H54 (cell line): ENCODE results near the gene ZFR.
"Not testable (repeated sequence)": the region's sequence is repeated elsewhere in the genome, so short reads cannot be mapped to it uniquely, and the experiment has no call there.

Experiments
- DNase-seq: peaks from one replicate; pipeline ENCODE4 v3.0.0; 2011; ENCODE audit warnings: low spot score, mixed read lengths; ENCODE audit not compliant: insufficient read length
- FAIRE-seq: peaks from 3 replicates; lab custom pipeline; 2011; peaks lifted over from hg19 to GRCh38; lab: Jason Lieb, UNC
- POLR2A ChIP-seq: IDR thresholded peaks from 2 replicates; pipeline ENCODE4 v1.6.1; 2011; ENCODE audit warnings: low read depth, mild to moderate bottlenecking, low read length

Gene ZFR

DNA sequence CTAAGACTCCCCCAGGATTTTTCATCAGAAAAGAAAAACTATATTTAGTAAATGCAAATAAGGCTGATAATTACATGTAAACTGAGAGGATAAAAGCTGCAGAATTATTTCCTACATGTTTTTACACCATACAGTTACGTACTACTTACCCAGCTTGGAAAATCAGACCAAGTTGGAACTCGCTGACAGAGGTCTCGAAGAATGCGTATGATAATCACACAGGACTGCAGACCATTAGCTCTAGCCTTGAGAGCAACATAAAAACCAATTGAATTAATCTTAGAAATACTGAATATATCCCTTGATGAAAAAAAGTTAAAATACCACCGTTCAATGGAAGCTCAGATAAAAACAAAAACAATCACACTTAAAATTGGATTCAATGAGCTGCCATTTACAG is 65.6 kb downstream of the ZFR start:
- no peak for TF ChIP-seq POLR2A
- no peak for FAIRE-seq

DNA sequence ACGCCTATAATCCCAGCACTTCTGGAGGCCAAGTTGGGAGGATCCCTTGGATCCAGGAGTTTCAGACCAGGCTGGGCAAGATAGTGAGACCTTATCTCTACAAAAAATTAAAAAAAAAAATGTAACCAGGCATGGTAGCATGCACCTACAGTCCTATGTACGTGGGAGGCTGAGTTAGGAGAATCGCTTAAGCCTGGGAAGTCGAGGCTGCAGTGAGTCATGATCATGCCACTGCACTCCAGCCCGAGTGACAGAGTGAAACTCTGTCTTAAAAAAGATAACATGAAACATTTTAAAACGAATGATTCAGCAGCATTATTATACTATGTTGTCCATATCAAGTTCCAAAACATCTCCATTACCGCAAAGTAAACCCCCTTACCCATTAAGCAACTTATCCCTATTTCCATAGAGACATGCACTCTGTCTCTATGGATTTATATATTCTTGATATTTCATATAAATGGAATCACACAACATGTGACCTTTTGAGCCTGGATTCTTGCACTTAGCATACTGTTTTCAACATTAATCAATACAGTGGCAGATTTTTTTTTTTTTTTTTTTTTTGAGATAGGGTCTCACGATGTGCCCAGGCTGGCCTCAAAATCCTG is 74.9 kb downstream of the ZFR start:
- no peak for TF ChIP-seq POLR2A
- FAIRE-seq = no peak
- DNase-seq = no peak

More for the DNA sequence above, 65.6 kb downstream of the ZFR start:
- DNase-seq = no peak

DNA sequence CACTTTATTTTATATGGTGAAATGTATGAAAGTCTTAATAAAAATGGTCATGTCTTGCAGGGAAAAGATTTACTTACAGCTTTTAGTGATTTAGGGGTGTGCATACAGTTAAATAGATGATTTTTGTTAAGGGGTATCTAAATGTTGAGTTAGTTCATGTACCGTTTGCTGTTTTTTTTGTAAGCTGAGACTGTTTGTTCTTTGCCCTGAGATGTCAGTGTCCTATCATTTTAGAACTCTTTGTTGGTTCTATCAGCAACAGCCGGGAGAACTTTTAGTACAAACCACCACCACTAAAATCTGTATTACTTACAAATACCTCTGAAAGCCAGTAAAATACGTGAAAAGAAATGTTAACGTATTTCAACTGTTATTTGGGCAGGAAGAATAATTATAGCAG is 75.5 kb downstream of the ZFR start:
- no peak for FAIRE-seq
- TF ChIP-seq POLR2A = no peak
- DNase-seq = no peak

DNA sequence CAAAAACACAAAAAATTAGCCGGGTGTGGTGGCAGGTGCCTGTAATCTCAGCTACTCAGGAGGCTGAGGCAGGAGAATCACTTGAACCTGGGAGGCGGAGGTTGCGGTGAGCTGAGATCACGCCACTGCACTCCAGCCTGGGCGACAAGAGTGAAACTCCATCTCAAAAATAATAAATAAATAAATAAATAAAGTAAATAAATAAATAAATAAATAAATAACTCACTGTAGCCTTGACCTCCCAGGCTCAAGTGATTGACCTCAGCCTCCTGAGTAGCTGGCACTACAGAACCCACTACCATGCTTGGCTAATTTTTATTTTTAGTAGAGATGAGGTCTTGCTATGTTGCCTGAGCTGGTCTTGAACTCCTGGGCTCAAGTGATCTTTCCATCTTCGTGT is 77.3 kb downstream of the ZFR start:
- not testable (repeated sequence) for DNase-seq, FAIRE-seq

DNA sequence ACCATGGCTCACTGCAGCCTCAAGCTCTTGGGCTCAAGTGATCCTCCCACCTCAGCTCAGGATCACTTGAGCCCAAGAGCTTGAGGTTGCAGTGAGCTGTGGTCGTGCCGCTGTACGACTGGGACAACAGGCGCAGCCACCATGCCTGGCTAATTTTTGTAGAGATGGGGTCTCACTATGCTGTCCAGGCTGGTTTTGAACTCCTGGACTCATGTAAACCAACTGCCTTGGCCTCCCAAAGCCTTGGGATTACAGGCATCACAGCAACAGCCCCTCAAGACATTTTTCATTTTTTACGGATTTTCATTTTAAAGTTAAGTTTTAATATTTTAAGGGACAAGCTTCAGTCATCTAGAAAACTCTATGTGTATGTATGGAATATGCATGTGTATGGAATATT is 78.9 kb downstream of the ZFR start:
- no peak for FAIRE-seq
- no peak for TF ChIP-seq POLR2A
- no peak for DNase-seq

DNA sequence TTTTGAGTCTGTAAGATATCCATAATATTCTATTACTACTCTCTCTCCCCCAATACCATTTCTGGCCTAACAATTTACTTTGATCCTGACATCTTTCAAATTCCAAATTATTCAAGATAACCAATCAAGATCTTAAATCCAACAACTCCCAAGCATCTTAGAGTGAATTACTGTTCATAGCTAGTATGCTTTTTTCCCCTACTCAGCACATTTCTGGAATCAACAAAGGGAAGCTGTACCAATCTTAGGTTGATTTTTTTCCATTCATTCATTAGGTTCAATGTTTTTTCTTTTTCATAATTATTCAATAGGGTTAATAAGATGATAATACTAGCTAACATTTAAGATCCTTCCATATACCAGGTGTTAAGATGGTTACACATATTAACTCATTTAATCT is 81.5 kb downstream of the ZFR start:
- FAIRE-seq (peak; percentile 68), DNase-seq (no peak)
- TF ChIP-seq POLR2A = no peak

DNA sequence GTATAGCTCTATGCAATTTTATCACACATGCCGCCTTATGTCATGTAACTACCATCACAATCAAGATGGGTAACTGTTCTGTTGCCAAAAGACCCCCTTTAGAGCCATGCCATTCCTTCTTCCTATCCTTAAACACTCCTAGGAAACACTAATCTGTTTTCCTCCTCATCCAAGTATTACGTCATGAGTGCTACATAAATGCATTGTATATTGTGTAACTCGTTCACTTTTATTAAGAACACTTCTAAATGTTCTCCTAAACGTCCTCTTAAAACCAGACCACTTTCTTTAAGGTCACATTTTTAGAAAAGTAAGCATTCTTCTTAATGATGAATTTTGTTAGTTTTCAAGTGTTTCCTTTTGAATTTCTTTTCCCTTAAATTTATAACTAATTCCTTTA is 82.0 kb downstream of the ZFR start:
- peak; percentile 36 for FAIRE-seq
- no peak for TF ChIP-seq POLR2A
- DNase-seq = no peak

DNA sequence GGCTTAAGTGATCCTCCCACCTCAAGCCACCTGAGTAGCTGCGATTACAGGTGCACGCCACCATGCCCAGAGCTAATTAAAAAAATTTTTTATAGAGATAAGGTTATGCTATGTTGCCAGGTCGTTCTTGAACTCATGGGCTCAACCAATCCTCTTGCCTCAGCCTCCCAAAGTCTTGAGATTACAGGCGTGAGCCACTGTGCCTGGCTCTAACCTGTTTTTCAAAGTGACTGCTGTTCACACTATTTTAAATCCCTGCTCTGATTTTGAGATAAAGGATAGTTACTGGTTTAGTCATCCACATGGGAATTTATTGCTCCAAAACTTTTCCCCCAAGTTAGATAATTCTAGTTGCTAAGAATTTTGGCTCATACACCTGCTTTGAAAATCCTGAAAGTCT is 83.6 kb downstream of the ZFR start:
- peak; percentile 30 for FAIRE-seq
- no peak for TF ChIP-seq POLR2A
- DNase-seq = no peak

DNA sequence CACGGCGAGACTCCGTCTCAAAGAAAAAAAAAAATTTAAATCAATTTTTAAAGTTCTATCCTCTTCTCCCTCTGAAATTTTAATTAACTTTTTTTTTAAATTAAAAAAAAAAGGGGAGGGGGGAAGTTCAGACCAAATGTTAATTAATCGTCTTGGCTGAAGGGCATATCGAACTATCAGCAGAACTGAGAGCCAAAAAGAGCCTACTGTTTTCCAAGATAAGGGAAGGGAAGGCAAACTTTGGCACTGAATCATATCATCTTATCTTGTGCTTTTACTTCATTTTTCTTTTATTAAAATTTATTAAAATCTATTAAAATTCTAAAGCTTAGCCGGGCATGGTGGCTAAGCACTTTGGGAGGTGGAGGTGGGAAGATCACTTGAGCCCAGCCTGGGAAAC is 85.9 kb downstream of the ZFR start:
- FAIRE-seq (no peak), DNase-seq (no peak)
- TF ChIP-seq POLR2A = no peak

DNA sequence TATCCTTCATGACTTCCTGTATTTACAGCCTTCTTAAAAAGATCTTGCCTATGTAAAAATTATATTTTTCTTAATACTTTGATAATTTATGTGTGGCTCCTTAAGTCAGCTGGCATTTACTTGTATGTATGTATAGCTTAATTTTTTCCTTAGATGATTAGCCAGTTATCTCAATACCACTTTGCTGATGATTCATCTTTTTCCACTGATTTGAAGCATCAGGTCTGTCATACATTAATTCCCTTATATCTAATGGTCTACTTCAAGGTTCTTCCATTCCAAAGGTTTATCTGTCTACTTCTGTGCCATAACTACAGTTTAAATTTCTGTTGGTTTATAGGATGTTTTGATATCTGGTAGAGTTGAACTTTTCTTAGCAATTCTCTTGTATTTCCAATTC is 86.9 kb downstream of the ZFR start:
- FAIRE-seq (no peak), DNase-seq (no peak)
- TF ChIP-seq POLR2A = no peak

DNA sequence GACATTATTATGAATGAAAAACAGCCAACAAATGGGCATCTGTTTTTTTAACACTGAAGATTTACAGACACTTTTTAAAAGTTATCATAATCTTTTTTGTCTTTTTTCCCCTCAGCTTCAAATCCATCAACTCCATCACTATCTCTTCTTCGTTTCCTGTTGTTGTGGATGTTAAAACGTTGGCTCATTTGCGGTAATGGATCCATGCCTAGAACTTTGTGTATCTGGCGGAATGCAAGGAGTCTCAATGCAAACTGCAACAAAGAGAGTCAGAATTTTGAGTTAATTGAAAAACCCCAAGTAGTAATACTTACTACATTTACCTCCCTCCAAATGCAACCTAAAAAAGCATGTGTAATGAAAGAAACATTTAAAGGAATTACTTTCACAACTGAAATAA is 88.9 kb downstream of the ZFR start:
- no peak for TF ChIP-seq POLR2A
- DNase-seq (no peak), FAIRE-seq (no peak)

DNA sequence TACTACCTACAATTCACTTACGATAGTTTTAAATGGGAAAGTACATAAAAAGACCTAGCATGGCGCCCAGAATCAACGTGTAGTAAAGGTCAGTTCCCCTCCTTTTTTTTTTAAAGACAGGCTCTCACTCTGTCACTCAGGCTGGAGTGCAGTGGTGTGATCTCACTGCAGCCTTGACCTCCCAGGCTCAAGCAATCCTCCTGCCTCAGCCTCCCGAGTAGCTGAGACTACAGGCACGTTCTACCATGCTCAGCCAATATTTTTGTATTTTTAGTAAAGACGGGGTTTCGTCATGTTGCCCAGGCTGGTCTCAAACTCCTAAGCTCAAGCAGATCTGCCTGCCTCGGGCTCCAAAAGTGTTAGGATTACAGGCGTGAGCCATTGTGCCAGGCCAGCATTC is 91.1 kb downstream of the ZFR start:
- no peak for DNase-seq
- no peak for FAIRE-seq
- TF ChIP-seq POLR2A = no peak

DNA sequence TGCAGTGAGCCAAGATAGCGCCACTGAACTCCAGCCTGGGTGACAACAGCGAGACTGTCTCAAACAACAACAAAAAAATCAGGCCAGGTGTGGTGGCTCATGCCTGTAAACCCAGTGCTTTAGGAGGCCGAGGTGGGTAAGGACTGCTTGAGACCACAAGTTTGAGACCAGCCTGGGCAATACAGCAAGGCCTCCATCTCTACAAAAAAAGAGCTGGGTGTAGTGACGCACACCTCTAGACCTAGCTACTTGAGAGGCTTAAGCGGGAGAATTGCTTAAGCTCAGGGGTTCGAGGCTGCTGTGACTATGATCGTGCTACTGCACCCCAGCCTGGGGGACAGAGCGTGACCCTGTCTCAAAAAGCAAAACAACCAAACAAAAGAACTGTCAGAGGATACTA is 91.9 kb downstream of the ZFR start:
- TF ChIP-seq POLR2A = no peak
- FAIRE-seq = no peak

DNA sequence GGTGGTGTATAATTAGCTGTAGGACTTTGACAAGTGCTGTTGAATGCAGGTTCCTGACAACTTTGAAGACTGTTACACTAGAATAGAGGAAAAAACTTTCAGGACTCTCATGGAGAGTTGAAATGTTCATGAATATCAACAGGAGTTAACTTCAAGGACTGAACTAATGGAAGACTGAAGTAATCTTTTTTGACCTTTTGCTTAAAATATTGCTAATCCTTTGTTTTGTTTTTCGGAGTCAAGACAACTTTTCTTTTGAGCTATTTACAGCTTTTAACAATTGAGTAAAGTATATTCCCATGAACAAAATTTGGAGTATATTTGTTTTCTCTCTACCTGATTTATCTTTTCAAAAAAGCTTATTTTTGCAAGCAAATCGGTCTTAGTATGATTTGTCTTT is 97.7 kb downstream of the ZFR start:
- TF ChIP-seq POLR2A = no peak
- no peak for DNase-seq
- no peak for FAIRE-seq

More for the DNA sequence above, 91.9 kb downstream of the ZFR start:
- DNase-seq = no peak

DNA sequence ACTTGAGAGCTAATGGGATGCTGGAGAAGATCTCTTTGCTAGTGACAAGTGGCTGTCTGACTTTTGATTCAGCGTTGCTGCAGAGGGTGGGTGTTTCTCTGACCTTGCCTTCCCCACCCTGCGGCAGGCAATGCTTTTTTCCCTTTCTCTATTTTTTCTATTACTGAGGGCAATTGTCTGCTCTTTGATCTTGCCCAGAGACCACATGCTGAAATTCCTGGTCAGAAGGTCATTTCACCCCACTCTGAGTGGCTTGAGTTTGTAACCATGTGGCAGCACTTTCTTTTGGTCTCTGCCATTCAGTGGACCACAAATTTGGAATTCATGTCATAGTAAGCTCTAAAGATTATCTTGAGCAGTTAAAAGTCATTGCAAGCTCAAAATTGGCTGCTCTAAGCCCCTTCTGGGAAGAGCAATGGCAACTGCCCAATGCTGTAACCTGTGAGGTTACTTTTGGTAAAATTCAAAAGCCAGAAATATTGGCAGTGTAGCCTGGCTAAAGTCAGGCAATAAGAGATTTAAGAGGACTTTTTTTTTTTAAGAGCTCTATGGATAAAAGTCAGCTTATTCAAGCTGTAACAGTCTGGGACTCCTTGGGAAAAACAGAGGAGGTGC is 101.4 kb downstream of the ZFR start:
- no peak for TF ChIP-seq POLR2A
- no peak for FAIRE-seq
- no peak for DNase-seq

DNA sequence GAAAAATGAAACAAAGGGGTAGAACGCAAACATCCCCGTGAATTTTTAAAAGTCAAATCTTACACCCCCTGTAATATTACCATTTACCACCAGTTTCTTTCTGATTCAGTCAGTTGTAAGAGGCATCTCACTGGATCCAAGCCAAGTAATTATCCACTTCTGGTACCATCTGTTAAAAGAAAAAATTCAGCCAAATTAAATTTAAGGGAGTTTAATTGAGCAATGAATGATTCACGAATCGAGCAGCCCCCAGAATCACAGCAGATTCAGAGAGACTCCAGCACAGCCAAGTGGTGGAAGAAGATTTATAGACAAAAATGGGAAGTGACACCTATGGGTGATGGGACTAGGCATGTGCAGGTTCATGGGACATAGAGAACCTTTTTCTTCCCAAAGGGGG is 101.9 kb downstream of the ZFR start:
- FAIRE-seq (no peak), DNase-seq (no peak)
- TF ChIP-seq POLR2A = no peak
